Measurements from ENCODE around the gene ZDHHC17.

Gene ZDHHC17

DNA sequence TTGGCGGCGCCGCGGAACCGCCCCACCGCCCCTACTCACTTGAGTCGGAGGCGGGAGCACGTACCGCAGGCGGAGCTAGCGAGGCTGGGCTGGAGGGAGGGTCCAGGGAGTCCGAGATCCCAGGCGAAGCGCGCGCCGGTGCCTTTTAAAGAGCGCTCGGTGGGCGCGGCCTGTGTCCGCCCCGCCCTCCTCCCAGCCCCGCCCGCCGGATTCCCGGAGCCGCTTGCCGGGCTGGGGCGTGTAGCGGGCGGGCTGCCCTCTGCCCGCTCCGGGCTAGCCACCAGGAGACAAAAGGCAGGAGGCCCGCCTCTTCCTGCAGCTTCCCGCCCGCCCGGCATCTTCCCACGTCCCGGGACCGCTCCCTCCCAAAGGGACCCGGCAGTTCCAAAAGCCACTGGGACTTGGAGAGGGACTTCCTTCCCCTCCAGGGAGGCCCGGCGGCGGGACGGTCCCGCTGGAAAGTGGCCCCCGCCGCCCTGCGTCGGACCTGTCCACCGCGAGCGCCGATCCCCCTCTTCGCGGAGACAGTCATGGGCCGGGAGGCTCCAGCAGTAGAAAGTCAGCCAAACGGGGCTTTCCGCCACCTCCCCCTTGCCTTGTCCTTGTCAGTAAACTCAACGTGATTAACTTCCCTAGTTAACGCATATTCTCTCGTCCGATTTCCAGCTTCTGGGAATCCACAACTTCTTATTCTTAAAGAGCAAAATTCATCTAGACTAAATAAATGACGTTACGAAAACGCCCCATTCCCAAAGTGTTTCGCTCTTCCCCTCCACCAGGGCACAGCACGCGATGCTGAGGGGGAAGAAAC lies 115.2 kb downstream of the ZDHHC17 start, which contains the start of gene CSRP2:
TSS of gene CSRP2 (minus strand) at position 121 of the 811 bp plus-strand sequence. CDS start 12,759 bp downstream, outside the sequence.
- DNase-seq (ENCODE audit: low read depth): peak; percentile 37

- no peak for DNase-seq (ENCODE audit: low read depth)
Observed at GRCh38 chr12:76879710-76880518, 116.0 kb downstream of the ZDHHC17 start.

DNA sequence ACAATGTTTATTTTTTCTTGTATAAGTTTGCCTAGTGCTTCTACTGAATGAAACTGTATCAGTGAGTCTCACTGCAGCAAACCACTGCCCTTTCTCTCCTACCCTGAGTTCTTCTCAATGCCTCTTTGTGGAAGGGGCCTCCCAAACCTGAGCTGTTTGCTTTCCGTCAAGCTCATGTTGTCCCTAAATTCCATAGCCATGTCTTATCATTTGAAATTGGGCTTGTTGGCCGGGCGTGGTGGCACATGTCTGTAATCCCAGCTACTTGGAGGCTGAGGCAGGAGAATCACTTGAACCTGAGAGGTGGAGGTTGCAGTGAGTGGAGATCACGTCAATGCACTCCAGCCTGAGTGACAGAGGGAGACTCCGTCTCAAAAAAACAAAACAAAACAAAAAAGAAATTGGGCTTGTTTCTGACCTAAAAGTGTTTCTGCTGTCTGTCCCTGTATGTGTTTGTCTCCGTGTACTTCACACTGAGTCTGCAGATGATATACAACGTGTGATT lies 116.7 kb downstream of the ZDHHC17 start:
- no peak for DNase-seq (ENCODE audit: low read depth)

GRCh38 chr12:76881142-76881541 lies 117.2 kb downstream of the ZDHHC17 start:
- DNase-seq (ENCODE audit: low read depth): no peak

GRCh38 chr12:76882367-76882766 lies 118.5 kb downstream of the ZDHHC17 start:
- no peak for DNase-seq (ENCODE audit: low read depth)

GRCh38 chr12:76883151-76883550 lies 119.2 kb downstream of the ZDHHC17 start:
- no peak for DNase-seq (ENCODE audit: low read depth)

- no peak for DNase-seq (ENCODE audit: low read depth)
Observed at GRCh38 chr12:76883811-76884210, 119.9 kb downstream of the ZDHHC17 start.

DNA sequence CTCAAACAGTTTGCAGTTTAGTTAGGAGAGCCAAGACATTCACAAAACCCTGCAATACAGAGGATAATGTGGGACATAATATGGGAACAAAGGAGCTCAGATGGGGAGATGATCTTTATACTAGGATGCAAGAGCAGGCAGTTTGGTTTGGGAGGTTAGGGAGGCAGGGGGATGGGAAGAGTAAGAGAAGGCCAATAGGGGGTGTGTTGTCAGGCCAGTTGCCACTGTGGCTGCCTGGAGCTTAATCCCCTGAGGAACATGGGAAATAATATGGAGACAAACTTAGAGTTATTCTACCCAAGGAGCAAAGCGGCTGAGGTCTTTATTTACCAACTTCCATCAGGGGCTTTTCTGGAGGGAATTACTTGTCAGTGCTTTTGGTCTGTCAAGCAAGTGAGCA lies 124.9 kb downstream of the ZDHHC17 start:
- no peak for DNase-seq (ENCODE audit: low read depth)

DNA sequence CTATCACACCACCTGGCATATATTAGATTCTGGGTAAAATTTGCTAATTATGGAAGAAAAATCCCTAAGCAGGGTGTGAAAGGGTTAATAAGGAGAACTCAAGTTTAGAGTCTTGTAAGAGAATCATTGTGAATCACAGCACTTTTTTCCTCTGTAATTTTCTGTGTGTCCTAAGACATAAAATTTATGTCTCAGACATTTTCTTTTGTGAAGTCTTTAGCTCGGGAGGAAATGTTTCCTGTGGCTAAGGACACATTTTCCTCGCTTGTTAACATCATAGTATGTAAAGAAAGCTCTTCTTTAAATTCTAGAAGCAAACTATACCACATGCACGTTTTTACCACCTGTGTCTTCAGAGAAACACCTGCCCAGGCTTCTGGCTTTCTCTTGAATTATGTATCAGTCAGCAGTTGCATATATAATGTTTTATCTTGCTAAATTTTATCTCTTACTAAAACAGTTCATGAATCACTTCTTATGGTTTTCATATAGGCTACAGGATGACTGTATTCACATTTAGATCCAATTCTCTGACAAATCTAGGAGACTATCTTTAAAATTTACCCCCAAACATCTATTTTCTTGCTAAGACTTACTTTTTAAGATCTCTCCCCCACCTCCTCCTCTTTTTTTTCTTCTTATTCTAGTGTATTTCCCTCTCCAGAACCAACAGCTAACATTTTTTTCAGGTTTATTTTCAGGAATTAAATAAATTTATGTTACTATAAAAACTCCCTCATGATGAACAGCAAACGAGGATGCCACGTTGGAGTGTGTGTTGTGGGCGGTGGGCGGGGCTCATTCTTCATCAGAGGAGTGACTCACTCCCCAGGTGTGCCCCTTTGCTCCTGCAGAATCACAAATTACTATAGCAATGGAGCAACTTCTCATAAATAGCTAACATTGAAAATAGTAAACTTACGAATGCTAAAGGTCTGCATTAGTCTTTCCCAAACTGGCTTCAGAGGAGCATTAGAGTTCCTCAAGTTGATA lies 126.5 kb downstream of the ZDHHC17 start:
- DNase-seq (ENCODE audit: low read depth): peak; percentile 5

DNA sequence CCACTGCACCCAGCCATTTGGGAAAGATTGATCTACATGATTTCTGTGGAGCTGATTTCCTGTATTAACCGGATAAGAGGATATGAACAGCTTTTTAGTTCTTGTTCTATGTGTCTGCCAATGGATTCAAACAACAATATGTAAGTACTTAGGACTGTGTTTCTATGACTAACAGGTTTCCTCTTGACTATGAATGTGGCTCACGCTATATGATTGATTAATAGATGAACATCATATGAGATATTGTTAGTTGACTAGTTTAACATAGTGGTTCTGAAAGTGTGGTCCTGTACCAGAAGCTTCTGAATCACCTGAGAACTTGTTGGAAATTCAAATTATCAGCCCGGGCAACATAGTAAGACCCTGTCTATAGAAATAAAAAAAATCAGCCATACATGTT lies 127.7 kb downstream of the ZDHHC17 start:
- DNase-seq (ENCODE audit: low read depth): no peak

GRCh38 chr12:76895796-76896195 lies 131.9 kb downstream of the ZDHHC17 start:
- DNase-seq (ENCODE audit: low read depth): no peak

DNA sequence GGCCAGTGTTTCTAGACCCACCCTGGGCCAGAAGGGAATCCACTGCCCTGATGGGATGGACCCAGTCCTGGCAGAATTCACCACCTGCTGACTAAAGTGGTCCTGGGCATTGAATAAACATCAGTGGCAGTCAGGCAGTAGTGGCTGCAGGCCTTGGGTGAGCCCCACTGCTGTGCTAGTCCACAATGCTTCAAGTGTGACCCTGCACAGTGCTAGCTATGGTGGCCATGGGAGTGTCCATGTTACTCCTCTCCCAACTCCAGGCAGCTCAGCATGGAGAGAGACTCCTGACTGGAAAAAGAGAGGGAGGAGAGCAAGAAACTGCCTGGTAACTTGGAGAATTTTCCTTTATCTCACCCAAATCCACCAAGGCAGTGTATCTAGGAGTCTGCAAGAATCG lies 132.4 kb downstream of the ZDHHC17 start:
- no peak for DNase-seq (ENCODE audit: low read depth)

GRCh38 chr12:76898442-76898841 lies 134.5 kb downstream of the ZDHHC17 start:
- DNase-seq (ENCODE audit: low read depth): no peak

DNA sequence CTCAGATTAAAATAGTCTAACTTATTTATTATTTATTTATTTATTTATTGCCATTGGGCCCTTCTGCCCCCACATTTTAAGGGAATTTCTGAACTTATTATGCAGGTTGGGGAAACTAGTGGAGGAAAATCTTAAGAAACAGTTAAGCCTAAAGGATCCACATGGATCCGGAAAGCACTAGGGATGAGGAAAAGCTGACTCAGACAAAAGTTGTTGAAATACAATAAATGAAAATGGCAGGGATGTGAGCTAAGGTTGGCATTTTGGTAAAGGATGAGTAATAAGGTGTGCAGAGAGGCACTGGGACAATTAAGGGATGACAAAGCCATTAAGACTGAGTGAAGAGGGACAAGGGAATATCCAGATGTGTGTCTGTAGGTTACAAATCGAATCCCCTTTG lies 135.6 kb downstream of the ZDHHC17 start:
- no peak for DNase-seq (ENCODE audit: low read depth)

GRCh38 chr12:76901628-76902380 lies 137.9 kb downstream of the ZDHHC17 start:
- DNase-seq (ENCODE audit: low read depth): no peak
